ENCODE measurements around the gene MCCC2.
"Not testable (repeated sequence)": the region's sequence is repeated elsewhere in the genome, so short reads cannot be mapped to it uniquely, and the experiment has no call there.

MCCC2 gene

GRCh38 chr5:71663191-71663969 lies 76.2 kb downstream of the MCCC2 start:
- DNase-seq, result no peak

GRCh38 chr5:71664615-71665014 lies 77.5 kb downstream of the MCCC2 start:
- not testable (repeated sequence) for DNase-seq

- no peak for DNase-seq
Observed at GRCh38 chr5:71666321-71666720, 79.2 kb downstream of the MCCC2 start.

- DNase-seq, result no peak
Observed at GRCh38 chr5:71677977-71678376, 90.8 kb downstream of the MCCC2 start.

- DNase-seq, result no peak
Observed at GRCh38 chr5:71679714-71680113, 92.6 kb downstream of the MCCC2 start.

- DNase-seq, result no peak
Observed at GRCh38 chr5:71680510-71680909, 93.4 kb downstream of the MCCC2 start.

- DNase-seq, result no peak
Observed at GRCh38 chr5:71681296-71681695, 94.2 kb downstream of the MCCC2 start.

- no peak for DNase-seq
Observed at GRCh38 chr5:71684309-71684708, 97.2 kb downstream of the MCCC2 start.

GRCh38 chr5:71693828-71694427 lies 106.8 kb downstream of the MCCC2 start:
- DNase-seq, result peak; percentile 37

- no peak for DNase-seq
Observed at GRCh38 chr5:71695071-71695470, 107.9 kb downstream of the MCCC2 start.

GRCh38 chr5:71695595-71695994 lies 108.5 kb downstream of the MCCC2 start:
- DNase-seq, result no peak

- DNase-seq, result no peak
Observed at GRCh38 chr5:71697967-71698366, 110.8 kb downstream of the MCCC2 start.

GRCh38 chr5:71699233-71699632 lies 112.1 kb downstream of the MCCC2 start:
- no peak for DNase-seq

GRCh38 chr5:71699751-71700150 lies 112.6 kb downstream of the MCCC2 start:
- DNase-seq, result no peak

- no peak for DNase-seq
Observed at GRCh38 chr5:71700803-71701202, 113.7 kb downstream of the MCCC2 start.

- no peak for DNase-seq
Observed at GRCh38 chr5:71701407-71701806, 114.3 kb downstream of the MCCC2 start.

- no peak for DNase-seq
Observed at GRCh38 chr5:71703941-71704340, 116.8 kb downstream of the MCCC2 start.

- no peak for DNase-seq
Observed at GRCh38 chr5:71705421-71705820, 118.3 kb downstream of the MCCC2 start.

- DNase-seq, result no peak
Observed at GRCh38 chr5:71706906-71707305, 119.8 kb downstream of the MCCC2 start.

Measured in hematopoietic multipotent progenitor cell treated with erythropoietin and hydrocortisone succinate and interleukin-3 and kit ligand, for 6 days (in vitro differentiated cells).